NB4 (cell line): ENCODE measurements around the gene SPARC.

Experiments
- DNase-seq: peaks from one replicate; pipeline ENCODE4 v3.0.0; 2010; ENCODE audit warnings: low read depth
- H3K4me3 ChIP-seq: one replicate; pipeline ENCODE4 v1.5.1; 2011; ENCODE audit warnings: mild to moderate bottlenecking, low read depth, low read length, moderate library complexity
- CTCF ChIP-seq: IDR thresholded peaks from one replicate; pipeline ENCODE4 v1.5.1; 2012; ENCODE audit warnings: low read depth, low read length
- MAX ChIP-seq: IDR thresholded peaks from 2 replicates; pipeline ENCODE4 v1.6.1; 2011; ENCODE audit warnings: low read depth, low read length
- MYC ChIP-seq: IDR thresholded peaks from 2 replicates; pipeline ENCODE4 v1.6.1; 2011; ENCODE audit warnings: low read depth, low read length
- POLR2A ChIP-seq: IDR thresholded peaks from 2 replicates; pipeline ENCODE4 v1.6.1; 2011; ENCODE audit warnings: mild to moderate bottlenecking; ENCODE audit not compliant: insufficient read length; ENCODE audit errors: extremely low read depth

The SPARC gene

GRCh38 chr5:151622367-151623088, 64.2 kb downstream of the SPARC start:
- H3K4me3 ChIP-seq, result no peak overlapping the region
- no peak for DNase-seq
- TF ChIP-seq POLR2A (no peak), CTCF (no peak), MAX (no peak), MYC (no peak)

- DNase-seq, result no peak
- no peak for TF ChIP-seq MYC
- TF ChIP-seq MAX, result no peak
- no peak for TF ChIP-seq POLR2A
- no peak for TF ChIP-seq CTCF
- H3K4me3 ChIP-seq, result no peak overlapping the region
Measured at GRCh38 chr5:151620461-151620840, 66.3 kb downstream of the SPARC start.

- no peak overlapping the region for H3K4me3 ChIP-seq
- DNase-seq, result no peak
- TF ChIP-seq CTCF, result no peak
- TF ChIP-seq MYC, result no peak
- TF ChIP-seq MAX, result no peak
- TF ChIP-seq POLR2A, result no peak
Measured at GRCh38 chr5:151619812-151620460, 66.8 kb downstream of the SPARC start.

GRCh38 chr5:151618907-151619306, 67.8 kb downstream of the SPARC start:
- no peak for TF ChIP-seq CTCF
- TF ChIP-seq MYC, result no peak
- no peak for TF ChIP-seq POLR2A
- no peak for TF ChIP-seq MAX
- no peak overlapping the region for H3K4me3 ChIP-seq
- DNase-seq, result no peak

- no peak overlapping the region for H3K4me3 ChIP-seq
- DNase-seq, result no peak
- TF ChIP-seq CTCF, result no peak
- no peak for TF ChIP-seq MAX
- TF ChIP-seq MYC, result no peak
- TF ChIP-seq POLR2A, result no peak
Measured at GRCh38 chr5:151617841-151618710, 68.6 kb downstream of the SPARC start.
